HL-60/S4 (cell line): Measurements from ENCODE around the gene CNTNAP5.

Experiments
- in situ Hi-C: fragments of 300-500 bp; cut with MboI; formaldehyde crosslinking; loops from 2 replicates; pipeline ENCODE4 v1.14.3; 2022; ENCODE audit warnings: low sequenced_read_pairs

CNTNAP5 gene

DNA sequence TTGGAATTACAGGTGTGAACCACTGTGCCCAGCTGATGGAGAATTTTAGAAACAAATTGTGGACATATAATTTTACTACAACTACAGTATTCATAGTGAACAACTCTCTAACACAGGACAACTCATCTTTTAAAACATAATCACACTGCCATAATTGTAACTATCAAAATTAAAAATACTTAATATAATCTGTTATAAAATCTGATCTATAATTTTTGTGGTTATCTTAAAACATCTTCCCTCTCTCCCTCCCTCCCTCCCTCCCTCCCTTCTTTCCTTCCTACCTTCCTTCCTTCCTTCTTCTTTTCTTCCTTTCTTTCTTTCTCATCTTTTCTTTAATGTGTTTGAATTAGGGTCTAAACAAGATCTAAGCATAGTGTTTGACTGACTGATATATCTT lies 577.7 kb downstream of the CNTNAP5 start:
- in situ Hi-C loops: no loop called here

DNA sequence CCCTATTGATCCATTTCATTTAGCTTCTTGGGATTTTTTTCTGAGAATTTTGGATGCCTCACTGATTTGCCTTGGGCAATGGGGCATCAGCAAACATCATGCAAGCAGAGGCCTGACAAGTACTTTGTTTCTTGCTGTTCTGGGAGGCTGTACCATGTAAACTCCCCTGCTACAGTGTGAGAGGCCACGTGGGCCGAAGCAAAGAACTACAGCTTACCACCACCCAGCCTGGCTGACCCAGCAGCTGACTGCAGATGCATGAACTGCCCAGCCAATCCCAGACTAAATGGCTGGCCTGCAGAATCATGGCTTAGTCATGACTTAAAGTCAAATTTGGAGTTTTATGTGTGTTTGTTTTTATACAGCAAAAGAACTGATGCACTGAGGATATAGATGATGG lies 579.9 kb downstream of the CNTNAP5 start:
- in situ Hi-C loops: no loop called here

DNA sequence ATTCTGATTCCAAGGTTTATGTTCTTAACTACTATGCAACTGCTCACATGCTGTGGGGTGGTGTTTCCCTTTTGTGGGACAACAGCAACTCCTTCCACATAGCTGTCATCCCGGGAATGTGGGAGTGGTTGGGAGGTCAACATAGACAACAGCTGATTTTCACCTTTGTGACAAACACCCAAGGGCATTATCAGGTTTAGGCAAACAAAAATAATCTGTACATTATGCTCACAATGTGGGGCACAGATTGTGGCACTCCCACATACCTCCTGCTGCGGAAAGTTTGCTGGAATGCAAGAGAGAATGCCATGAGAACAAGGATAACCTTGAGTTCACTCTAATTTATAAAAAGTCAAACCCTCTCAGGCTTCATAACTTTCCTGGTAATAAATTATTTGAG lies 582.6 kb downstream of the CNTNAP5 start:
- in situ Hi-C loops: no loop called here

- in situ Hi-C loops: no loop called here
Measured at GRCh38 chr2:124609667-124610066, 584.6 kb downstream of the CNTNAP5 start.

DNA sequence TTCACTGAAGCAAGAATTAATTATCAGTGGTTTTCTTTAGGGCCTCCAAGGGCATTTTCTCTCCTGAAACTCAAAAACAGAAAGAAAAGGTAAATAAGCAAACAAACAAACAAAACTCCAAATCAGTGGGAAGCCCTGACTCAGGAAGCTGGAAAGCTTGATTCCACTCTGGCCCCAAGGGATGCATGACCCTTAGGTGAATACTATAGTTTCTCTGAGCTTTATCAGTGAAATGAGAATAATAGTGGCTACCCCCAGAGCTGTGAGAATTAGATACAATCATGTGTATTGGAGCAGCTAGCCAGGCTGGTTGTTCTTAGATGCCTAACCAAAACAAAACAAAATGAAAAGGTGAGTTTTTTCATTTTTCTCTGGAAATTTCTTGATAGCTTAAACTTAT lies 585.1 kb downstream of the CNTNAP5 start:
- in situ Hi-C loops: no loop called here

DNA sequence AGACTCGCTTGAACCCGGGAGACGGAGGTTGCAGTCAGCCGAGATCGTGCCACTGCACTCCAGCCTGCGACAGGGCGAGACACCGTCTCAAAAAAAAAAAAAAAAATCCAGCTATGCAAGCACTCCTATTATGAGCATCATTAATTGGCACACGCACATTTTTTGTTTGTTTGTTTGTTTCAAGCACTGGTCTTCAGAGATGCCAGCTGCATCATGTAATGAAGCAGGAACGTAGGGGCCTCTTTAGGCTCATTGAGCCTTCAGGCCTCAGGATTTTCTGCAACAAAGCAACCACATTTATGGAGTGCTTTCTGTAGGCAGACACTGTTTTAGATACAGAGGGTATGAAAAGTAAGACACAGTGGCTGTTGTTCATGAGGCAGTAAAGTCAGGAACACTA lies 585.8 kb downstream of the CNTNAP5 start:
- in situ Hi-C loops: no loop called here

DNA sequence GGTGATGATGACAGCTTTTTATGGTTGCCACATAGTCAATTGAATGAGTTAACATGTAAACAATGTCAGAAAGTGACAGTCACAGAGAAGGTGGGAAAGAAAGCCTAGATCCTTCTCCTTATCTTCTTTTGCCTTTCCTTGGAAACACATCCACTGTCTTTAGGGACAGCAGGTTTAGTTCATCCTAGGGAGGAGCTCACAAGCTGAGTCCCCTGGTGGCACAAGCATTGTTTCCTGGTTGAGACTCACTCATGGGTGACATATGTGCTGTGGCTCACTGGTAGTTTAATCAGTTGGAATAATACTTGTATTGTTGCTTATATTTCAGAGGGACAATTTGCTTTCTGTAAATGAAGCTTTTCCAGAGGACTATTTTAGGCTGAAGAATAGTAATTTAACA lies 598.5 kb downstream of the CNTNAP5 start:
- in situ Hi-C loops: no loop called here

DNA sequence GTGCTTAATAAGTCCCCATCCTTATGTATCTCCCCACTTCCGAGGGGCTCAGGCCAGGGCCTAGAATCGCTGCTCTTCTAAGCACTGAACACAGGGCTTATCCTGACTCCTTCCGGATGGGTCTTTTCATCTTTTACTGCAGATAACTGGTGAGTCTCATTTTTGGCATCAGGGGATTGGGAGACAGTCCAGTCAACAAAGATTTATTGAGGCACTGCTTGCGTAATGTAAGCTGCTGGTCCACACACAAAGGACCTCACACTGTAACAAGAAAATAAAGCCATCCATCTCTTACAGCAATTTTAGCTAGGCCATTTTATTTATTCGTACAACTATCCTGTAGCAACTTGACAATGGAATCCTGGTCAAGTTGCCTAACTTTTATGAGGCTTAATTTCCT lies 600.5 kb downstream of the CNTNAP5 start:
- in situ Hi-C loops: no loop called here

DNA sequence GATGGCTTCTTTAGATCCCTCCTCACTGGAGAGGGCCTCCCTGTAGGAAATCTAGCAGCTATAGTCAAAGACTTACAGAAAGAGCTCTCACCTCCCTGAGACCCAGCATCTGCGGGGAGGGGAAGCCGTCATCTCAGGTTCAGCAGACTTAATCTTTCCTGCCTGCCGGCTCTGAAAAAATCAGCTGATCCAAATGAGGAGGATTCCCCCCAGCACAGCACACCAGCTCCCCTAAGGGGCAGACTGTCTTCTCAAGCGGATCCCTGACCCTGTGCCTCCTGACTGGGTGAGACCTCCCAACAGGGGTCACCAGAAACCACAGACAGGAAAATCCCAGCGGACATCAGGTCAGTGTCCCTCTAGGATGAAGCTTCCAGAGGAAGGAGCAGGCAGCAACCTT lies 601.9 kb downstream of the CNTNAP5 start:
- in situ Hi-C loops: no loop called here

DNA sequence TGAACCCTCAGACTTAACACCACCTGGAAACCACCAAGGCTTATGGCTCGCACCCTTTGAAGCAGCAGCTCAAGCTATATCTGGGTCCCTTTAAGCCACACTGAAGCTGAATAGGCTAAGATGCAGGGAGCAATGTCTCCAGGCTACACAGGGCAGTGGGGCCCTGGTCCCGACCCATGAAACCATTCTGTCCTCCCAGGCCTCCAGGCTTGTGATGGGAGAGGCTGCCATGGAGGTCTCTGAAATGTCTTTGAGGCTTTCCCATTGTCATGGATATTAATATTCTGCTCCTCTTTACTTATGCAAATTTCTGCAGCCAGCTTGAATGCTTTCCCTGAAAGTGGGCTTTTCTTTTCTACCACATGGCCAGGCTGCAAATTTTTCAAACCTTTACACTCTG lies 608.7 kb downstream of the CNTNAP5 start:
- in situ Hi-C loops: no loop called here

DNA sequence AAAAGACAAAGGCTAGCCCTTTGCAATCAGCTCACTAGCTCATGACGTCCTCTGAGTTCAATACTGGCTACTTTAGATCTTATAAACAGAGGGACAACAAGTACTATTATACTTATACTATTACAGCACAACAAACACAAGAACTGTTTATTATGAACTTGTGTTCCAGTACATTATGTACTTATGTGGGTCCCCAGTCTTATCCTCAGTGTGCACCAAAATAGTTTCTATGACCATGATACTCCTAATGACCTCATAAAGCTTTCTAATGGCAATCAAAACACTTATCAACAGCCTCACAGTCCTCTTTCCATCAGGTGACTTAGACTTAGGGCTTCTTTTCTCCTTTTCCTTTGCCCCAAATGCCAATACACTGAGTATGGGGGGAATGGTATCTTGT lies 614.4 kb downstream of the CNTNAP5 start:
- in situ Hi-C loops: no loop called here

GRCh38 chr2:124640221-124640750 lies 615.2 kb downstream of the CNTNAP5 start:
- in situ Hi-C loops: no loop called here

GRCh38 chr2:124646166-124646815 lies 621.2 kb downstream of the CNTNAP5 start:
- in situ Hi-C loops: no loop called here

DNA sequence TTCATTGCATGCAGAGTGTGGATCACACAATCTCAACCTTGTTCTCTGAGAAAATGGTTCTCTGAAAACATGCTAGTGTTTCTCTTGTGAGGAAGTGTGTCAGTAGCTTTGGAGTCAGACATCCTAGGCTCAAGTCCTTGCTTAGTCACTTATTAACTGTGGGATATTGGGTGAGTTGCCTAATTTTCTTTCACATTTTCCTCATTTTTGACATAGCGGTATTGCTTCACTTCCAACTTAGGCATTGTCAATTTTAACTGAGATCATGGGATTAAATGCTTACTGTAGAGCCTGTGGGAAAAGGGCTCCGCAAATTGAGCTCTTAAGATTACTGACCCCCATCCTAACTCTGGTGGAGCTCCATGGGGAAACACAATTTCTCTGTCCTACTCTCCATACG lies 622.2 kb downstream of the CNTNAP5 start:
- in situ Hi-C loops: no loop called here

GRCh38 chr2:124647663-124648062 lies 622.6 kb downstream of the CNTNAP5 start:
- in situ Hi-C loops: no loop called here

- in situ Hi-C loops: no loop called here
Measured at GRCh38 chr2:124649001-124649400, 623.9 kb downstream of the CNTNAP5 start.

- in situ Hi-C loops: no loop called here
Measured at GRCh38 chr2:124652099-124652498, 627.0 kb downstream of the CNTNAP5 start.

DNA sequence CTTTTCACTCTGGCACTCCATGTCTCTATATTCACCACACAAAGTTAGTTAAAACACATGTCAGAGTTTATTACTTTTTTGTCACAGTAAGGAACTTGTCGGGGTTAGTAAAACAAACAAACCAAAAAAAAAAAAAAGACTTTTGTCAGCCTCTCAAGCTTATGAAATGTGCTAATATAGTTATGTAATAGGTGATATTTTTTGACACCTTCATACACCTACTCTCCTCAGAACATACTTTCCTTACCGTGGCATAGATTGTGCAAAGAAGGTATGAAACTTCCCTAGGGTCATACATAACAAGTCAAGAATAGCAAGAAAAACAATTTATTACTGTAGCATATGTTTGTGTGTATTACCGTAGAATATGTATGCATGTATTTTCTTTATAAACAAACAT lies 633.3 kb downstream of the CNTNAP5 start:
- in situ Hi-C loops: no loop called here

DNA sequence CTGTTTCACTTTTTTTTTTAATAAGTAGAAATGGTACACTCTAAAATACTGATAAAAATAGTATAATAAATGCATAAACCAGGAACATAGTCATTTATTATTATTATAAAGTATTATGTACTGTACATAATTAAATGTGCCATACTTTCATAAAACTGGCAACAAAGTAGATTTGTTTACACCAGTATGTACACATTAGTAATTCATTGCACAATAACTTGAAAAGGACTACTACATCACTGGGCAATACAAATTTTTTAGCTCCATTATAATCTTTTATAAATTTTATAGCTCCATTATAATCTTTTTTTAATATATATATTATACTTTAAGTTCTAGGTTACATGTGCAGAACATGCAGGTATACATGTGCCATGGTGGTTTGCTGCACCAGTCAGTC lies 636.5 kb downstream of the CNTNAP5 start:
- in situ Hi-C loops: no loop called here

GRCh38 chr2:124662946-124663644 lies 638.0 kb downstream of the CNTNAP5 start:
- in situ Hi-C loops: no loop called here

- in situ Hi-C loops: no loop called here
Measured at GRCh38 chr2:124663645-124663997, 638.5 kb downstream of the CNTNAP5 start.

DNA sequence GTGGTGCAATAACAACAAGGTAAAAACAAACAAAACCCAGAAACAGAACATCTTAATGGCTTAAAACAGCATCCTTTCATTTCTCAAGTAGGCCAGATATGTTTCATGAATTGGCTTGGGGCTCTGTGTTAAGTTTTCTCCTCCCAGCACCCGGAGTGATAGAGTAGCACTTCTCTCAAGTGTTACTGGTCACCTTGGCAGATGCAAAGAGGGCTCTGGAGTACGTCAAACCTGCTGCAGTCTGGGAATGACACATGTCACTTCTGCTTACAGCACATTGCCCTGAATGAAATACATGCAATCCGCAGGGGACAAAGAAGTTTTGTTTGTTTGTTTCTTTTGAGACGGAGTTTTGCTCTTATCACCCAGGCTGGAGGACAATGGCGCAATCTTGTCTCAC lies 639.3 kb downstream of the CNTNAP5 start:
- in situ Hi-C loops: no loop called here

- in situ Hi-C loops: no loop called here
Measured at GRCh38 chr2:124666976-124667375, 641.9 kb downstream of the CNTNAP5 start.
